Gastroesophageal sphincter (tissue), 4 donors: ENCODE results near the gene DDX10. TPM values are rescaled to one million over a fixed set of nuclear protein-coding genes. Genes with fewer than 3 reads are reported as not detected.

ENCODE experiments used
- ATAC-seq: fragments of 150-250 bp; one replicate; pipeline ENCODE4 v1.9.1; 2016; ENCODE audit warnings: mild to moderate bottlenecking, moderate library complexity
- H3K27ac ChIP-seq, 4 donors: fragments of 200-600 bp; sonication (generic) in 3 of 4; 1 replicate in 3 of 4; 2 replicates in 1 of 4; pipeline ENCODE4 v1.5.1; 2016 to 2019
- H3K27me3 ChIP-seq: fragments of 200-600 bp; sonication (generic); one replicate; pipeline ENCODE4 v1.5.1; 2019
- H3K36me3 ChIP-seq, 2 donors: fragments of 200-600 bp; sonication (generic); one replicate each; pipeline ENCODE4 v1.5.1; 2019; ENCODE audit warnings: control low read depth in 1 of 2
- H3K4me1 ChIP-seq, 3 donors: fragments of 200-600 bp; sonication (generic); 1 replicate in 2 of 3; 2 replicates in 1 of 3; pipeline ENCODE4 v1.5.1; 2016 to 2019; ENCODE audit warnings: control low read depth in 2 of 3
- H3K4me3 ChIP-seq, 2 donors: fragments of 200-600 bp; sonication (generic); one replicate each; pipeline ENCODE4 v1.5.1; 2019; ENCODE audit warnings: mild to moderate bottlenecking in 1 of 2, moderate library complexity in 1 of 2
- H3K9me3 ChIP-seq, 3 donors: fragments of 200-600 bp; sonication (generic); one replicate each; pipeline ENCODE4 v1.5.1; 2017 to 2019; ENCODE audit warnings: control low read depth in 2 of 3
- EP300 ChIP-seq: sonication (generic); formaldehyde crosslinking; IDR thresholded peaks from one replicate; pipeline ENCODE4 v1.6.1; 2017; ENCODE audit warnings: antibody characterized with exemption, mild to moderate bottlenecking
- POLR2A ChIP-seq, 2 donors: fragments of 450-650 bp; IDR thresholded peaks; one replicate each; pipeline ENCODE4 v1.6.1; 2017; ENCODE audit warnings: antibody characterized with exemption in 2 of 2, mild to moderate bottlenecking in 2 of 2, moderate library complexity in 1 of 2
- POLR2AphosphoS5 ChIP-seq: sonication (generic); formaldehyde crosslinking; IDR thresholded peaks from one replicate; pipeline ENCODE4 v1.6.1; 2017; ENCODE audit warnings: antibody characterized with exemption
- WGBS, 2 donors: methylation state at CpG; one replicate each; pipeline ENCODE4 v1.1.5; 2018; ENCODE audit warnings: low coverage in 1 of 2; 5-methylcytosine and 5-hydroxymethylcytosine counted together
- total RNA-seq, 4 donors: library from RNA; depleted of rRNA; stranded (reverse); fragments of >200 nt; gene quantifications; one replicate each; pipeline ENCODE4 v1.1.0, GENCODE V29; 2016
- TF ChIP-seq, protein P1 (sequence below), 4 experiments: fragments of 200-600 bp in 2 of 4; fragments of 450-650 bp in 2 of 4; sonication (generic) in 1 of 4; IDR thresholded peaks; one replicate each; pipeline ENCODE4 v1.5.1; 2017 to 2019; ENCODE audit warnings: antibody characterized with exemption in 4 of 4, mild to moderate bottlenecking in 2 of 4, moderate library complexity in 2 of 4

DDX10 gene
- total RNA-seq, 4 donors from 2014 or later, result 16.3 to 44.8 (median 22.5) TPM

DNA sequence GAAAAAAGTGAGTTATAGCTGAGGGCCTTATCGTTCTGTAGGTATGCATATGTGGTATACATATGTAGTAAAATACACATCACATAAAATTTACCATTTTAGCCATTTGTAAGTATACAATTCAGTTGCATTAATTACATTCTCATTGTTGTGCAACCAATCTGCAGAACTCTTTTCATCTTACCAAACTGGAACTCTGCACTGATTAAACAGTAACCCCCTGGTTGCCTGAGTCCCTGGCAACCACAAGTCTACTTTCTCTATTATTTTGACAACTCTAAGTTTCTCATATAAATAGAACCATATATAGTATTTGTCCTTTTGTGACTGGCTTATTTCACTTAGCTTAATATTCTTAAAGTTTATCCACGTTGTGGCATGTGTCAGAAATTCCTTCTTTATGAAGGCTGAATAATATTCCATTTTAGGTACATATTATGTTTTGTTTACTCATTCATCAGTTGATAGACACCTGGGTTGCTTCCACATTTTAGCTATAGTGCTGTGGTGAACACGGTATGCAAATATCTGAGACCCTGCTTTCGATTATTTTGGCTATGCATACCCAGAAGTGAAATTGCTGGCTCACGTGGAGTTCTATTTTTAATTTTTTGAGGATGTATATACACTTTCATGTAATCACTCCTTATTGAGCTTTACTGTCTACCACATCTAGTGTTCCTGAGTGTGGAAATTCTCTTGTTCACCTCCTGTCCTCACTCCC lies 1.6 kb upstream of the DDX10 start:
- peaks cover 0 to 35% (median 13%) of the 10 kb centered on the region in 3 donors for H3K4me1 ChIP-seq
- 60 to 70% methylated on average over 5 of the region's 5 CpGs for WGBS, 2 donors
- H3K4me3 ChIP-seq, result no peak overlapping the region
- no peaks in the 10 kb centered on the region for H3K27me3 ChIP-seq
- H3K36me3 ChIP-seq, result no peaks in the 10 kb centered on the region
- TF ChIP-seq POLR2AphosphoS5 (no peak), POLR2A (IDR thresholded peaks at IDR 0.05) (no peak)
- TF ChIP-seq, protein P1, sequence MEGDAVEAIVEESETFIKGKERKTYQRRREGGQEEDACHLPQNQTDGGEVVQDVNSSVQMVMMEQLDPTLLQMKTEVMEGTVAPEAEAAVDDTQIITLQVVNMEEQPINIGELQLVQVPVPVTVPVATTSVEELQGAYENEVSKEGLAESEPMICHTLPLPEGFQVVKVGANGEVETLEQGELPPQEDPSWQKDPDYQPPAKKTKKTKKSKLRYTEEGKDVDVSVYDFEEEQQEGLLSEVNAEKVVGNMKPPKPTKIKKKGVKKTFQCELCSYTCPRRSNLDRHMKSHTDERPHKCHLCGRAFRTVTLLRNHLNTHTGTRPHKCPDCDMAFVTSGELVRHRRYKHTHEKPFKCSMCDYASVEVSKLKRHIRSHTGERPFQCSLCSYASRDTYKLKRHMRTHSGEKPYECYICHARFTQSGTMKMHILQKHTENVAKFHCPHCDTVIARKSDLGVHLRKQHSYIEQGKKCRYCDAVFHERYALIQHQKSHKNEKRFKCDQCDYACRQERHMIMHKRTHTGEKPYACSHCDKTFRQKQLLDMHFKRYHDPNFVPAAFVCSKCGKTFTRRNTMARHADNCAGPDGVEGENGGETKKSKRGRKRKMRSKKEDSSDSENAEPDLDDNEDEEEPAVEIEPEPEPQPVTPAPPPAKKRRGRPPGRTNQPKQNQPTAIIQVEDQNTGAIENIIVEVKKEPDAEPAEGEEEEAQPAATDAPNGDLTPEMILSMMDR (IDR thresholded peaks at IDR 0.05), result no peak
- no peaks in the 10 kb centered on the region for H3K9me3 ChIP-seq
- H3K27ac ChIP-seq, result no peak overlapping the region
- no peak for ATAC-seq

DNA sequence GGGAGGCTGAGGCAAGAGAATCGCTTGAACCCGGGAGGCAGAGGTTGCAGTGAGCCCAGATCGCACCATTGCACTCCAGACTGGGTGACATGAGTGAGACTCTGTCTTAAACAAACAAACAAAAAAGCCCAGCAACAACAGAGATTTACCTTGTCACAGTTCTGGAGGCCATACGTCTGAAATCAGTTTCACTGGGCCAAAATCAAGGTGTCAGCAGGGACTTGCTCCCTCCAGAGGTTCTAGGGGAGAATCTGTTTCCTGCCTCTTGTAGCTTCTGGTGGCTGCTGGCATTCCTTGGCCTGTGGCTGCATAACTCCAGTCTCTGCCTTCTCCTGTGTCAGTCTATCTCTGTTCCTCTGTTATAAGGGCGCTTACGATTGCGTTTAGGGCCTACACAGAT lies 1.5 kb downstream of the DDX10 start:
- H3K36me3 ChIP-seq, result peaks cover 0 to 4% of the 10 kb centered on the region in 2 donors
- H3K4me3 ChIP-seq, result peak overlapping the region in 1 of 2 donors; percentile 78
- WGBS, 2 donors, result 87 to 95% methylated on average over 4 to 7 of the region's 7 CpGs
- no peak overlapping the region for H3K27ac ChIP-seq
- peaks cover 0 to 35% (median 13%) of the 10 kb centered on the region in 3 donors for H3K4me1 ChIP-seq
- H3K27me3 ChIP-seq, result no peaks in the 10 kb centered on the region
- ATAC-seq, result no peak
- no peaks in the 10 kb centered on the region for H3K9me3 ChIP-seq
- TF ChIP-seq POLR2A (IDR thresholded peaks at IDR 0.05) (no peak), POLR2AphosphoS5 (no peak), EP300 (no peak)
- TF ChIP-seq, protein P1 (IDR thresholded peaks at IDR 0.05), result no peak

DNA sequence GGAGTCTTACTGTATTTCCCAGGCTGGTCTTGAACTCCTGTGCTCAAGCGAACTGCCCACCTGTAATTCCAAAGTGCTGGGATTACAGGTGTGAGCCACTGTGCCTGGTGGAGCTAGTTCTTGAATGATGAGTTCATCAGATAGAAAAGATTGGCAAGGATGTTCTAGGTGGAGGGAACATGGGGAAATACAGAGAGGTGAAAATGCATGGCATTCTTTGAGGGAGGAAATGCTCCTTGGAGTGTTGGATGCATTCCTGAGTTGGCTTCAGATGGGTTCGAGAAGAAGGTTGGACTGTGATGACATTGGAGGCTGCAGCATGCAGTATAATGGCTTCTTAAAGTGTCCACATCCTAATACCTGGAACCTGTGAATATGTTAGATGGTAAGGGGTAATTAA lies 4.4 kb downstream of the DDX10 start:
- peaks cover 0 to 11% of the 10 kb centered on the region in 2 donors for H3K36me3 ChIP-seq
- H3K27ac ChIP-seq, result no peak overlapping the region
- H3K4me3 ChIP-seq, result no peak overlapping the region
- no peaks in the 10 kb centered on the region for H3K9me3 ChIP-seq
- no peak for TF ChIP-seq POLR2AphosphoS5
- TF ChIP-seq, protein P1 (IDR thresholded peaks at IDR 0.05), result no peak
- no peak for TF ChIP-seq POLR2A (IDR thresholded peaks at IDR 0.05)
- no peak for TF ChIP-seq EP300
- ATAC-seq, result no peak
- H3K4me1 ChIP-seq, result peaks cover 3 to 46% (median 18%) of the 10 kb centered on the region in 3 donors
- 86% methylated on average over 2 of the region's 2 CpGs; no CpG with 5 or more reads in 1 of the 2 donors for whole genome bisulfite sequencing, 2 donors
- no peaks in the 10 kb centered on the region for H3K27me3 ChIP-seq

DNA sequence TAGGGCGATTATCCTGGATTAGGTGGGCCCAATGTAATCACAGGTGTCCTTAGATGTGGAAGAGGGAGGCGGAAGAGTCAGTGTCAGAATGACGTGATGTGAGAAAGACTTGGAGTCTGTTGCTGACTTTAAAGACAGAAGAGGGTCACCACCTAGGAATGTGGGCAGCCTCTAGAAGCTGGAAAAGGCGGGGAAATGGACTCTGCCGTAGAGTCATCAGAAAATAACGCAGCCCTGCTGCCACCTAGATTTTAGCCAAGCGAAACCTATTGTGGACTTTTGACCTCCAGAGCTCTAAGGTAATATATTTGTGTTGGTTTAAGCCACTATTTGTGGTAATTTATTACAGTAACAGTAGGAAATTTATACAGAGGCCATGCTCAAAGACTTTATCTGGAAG lies 4.8 kb downstream of the DDX10 start:
- no peak for ATAC-seq
- Histone ChIP-seq H3K36me3 (peaks cover 0 to 14% of the 10 kb centered on the region in 2 donors), H3K9me3 (no peaks in the 10 kb centered on the region), H3K27me3 (no peaks in the 10 kb centered on the region), H3K4me3 (no peak overlapping the region), H3K4me1 (peaks cover 3 to 43% (median 18%) of the 10 kb centered on the region in 3 donors), H3K27ac (no peak overlapping the region)
- no peak for TF ChIP-seq POLR2AphosphoS5
- no peak for TF ChIP-seq POLR2A (IDR thresholded peaks at IDR 0.05)
- TF ChIP-seq EP300, result no peak
- TF ChIP-seq, protein P1 (IDR thresholded peaks at IDR 0.05), result no peak
- WGBS, 2 donors, result 92% methylated on average over 7 of the region's 7 CpGs; no CpG with 5 or more reads in 1 of the 2 donors

DNA sequence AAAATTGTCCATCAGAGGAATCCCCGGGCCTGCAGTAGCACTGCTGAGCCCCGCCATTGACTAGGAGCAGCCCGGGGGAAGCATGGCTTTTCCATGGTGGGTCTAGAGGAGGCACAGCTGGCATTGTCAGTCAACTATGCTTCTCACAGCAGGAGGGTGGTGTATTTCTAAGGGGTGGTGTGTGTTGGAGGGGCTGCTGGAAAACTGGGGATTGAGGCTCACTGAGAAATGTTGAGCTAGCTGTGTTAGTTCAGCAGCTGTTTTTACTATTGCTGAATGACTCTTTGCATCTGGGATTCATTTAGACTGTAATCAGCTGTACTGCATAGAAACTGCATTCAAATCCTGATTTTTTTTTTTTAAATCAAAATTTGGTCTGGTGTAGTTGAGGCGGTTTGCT lies 5.6 kb downstream of the DDX10 start:
- WGBS, 2 donors, result 75 to 100% methylated on average over 1 of the region's 4 CpGs
- Histone ChIP-seq H3K27me3 (no peaks in the 10 kb centered on the region), H3K27ac (no peak overlapping the region), H3K4me3 (no peak overlapping the region), H3K9me3 (no peaks in the 10 kb centered on the region), H3K36me3 (peaks cover 0 to 21% of the 10 kb centered on the region in 2 donors), H3K4me1 (peaks cover 3 to 42% (median 18%) of the 10 kb centered on the region in 3 donors)
- TF ChIP-seq POLR2A (IDR thresholded peaks at IDR 0.05) (no peak), POLR2AphosphoS5 (no peak)
- ATAC-seq, result no peak
